Spleen (tissue), 11 donors: Measurements from ENCODE around the gene HSPB2. TPM values are rescaled to one million over a fixed set of nuclear protein-coding genes. Genes with fewer than 3 reads are reported as not detected.

Experiments
- DNase-seq: peaks from one replicate; pipeline ENCODE4 v3.0.0-alpha.2; 2020
- H3K27ac ChIP-seq, 8 donors: fragments of 200-600 bp; sonication (generic) in 7 of 8; 1 replicate in 4 of 8; 2 replicates in 4 of 8; pipeline versions ENCODE4 v1.5.0 to v1.8.0; 2016 to 2021; ENCODE audit warnings: inconsistent platforms in 4 of 8, mild to moderate bottlenecking in 4 of 8, moderate library complexity in 1 of 8
- H3K27me3 ChIP-seq, 7 donors: fragments of 200-600 bp; sonication (generic) in 6 of 7; replicated peaks in 1 of 7; 1 replicate in 4 of 7; 2 replicates in 3 of 7; pipeline versions ENCODE4 v1.5.0 to v1.8.0; 2016 to 2021; ENCODE audit warnings: inconsistent platforms in 3 of 7, mild to moderate bottlenecking in 1 of 7
- H3K36me3 ChIP-seq, 6 donors: fragments of 200-600 bp; sonication (generic) in 5 of 6; 1 replicate in 4 of 6; 2 replicates in 2 of 6; pipeline versions ENCODE4 v1.5.0 to v1.8.0; 2016 to 2021; ENCODE audit warnings: inconsistent platforms in 2 of 6
- H3K4me1 ChIP-seq, 6 donors: fragments of 200-600 bp; sonication (generic) in 5 of 6; 1 replicate in 3 of 6; 2 replicates in 3 of 6; pipeline versions ENCODE4 v1.5.0 to v1.8.0; 2016 to 2021; ENCODE audit warnings: inconsistent platforms in 3 of 6
- H3K4me3 ChIP-seq, 8 donors: fragments of 200-600 bp; sonication (generic) in 7 of 8; 1 replicate in 4 of 8; 2 replicates in 4 of 8; pipeline versions ENCODE4 v1.5.0 to v1.8.0; 2016 to 2021; ENCODE audit warnings: inconsistent platforms in 4 of 8, mild to moderate bottlenecking in 4 of 8, moderate library complexity in 2 of 8
- H3K9me3 ChIP-seq, 8 donors: fragments of 200-600 bp; sonication (generic) in 7 of 8; 1 replicate in 4 of 8; 2 replicates in 4 of 8; pipeline versions ENCODE4 v1.5.0 to v1.8.0; 2016 to 2021; ENCODE audit warnings: inconsistent platforms in 4 of 8
- POLR2A ChIP-seq, 3 donors: fragments of 450-650 bp; IDR thresholded peaks; one replicate each; pipeline ENCODE4 v1.5.1; 2017; ENCODE audit warnings: antibody characterized with exemption in 3 of 3, mild to moderate bottlenecking in 1 of 3
- POLR2AphosphoS5 ChIP-seq, 3 donors: sonication (generic); formaldehyde crosslinking; IDR thresholded peaks; one replicate each; pipeline ENCODE4 v1.5.1; 2017; ENCODE audit warnings: antibody characterized with exemption in 3 of 3
- WGBS, 5 donors: extraction: QIAGEN DNeasy Blood & Tissue Kit in 3 of 5; methylation state at CpG; one replicate each; pipeline versions ENCODE4 v1.1.5 to v1.1.7; 2013 to 2018; 5-methylcytosine and 5-hydroxymethylcytosine counted together
- intact Hi-C: fragments of 100-400 bp; cut with DNase I; formaldehyde crosslinking; loops from one replicate; pipeline ENCODE4 v1.15.0; 2023; ENCODE audit warnings: low total_unique reads
- polyA plus RNA-seq, 3 donors: library from polyadenylated mRNA; stranded (reverse); fragments of 200-250 nt; gene quantifications; one replicate each; pipeline ENCODE4 v1.2.1, GENCODE V29; 2013
- total RNA-seq, 7 donors: library from RNA; depleted of rRNA in 3 of 7; stranded (reverse); fragments of >200 nt in 3 of 7; fragmentation: NEBNext Ultra II Directional in 4 of 7; extraction: Animal tissue kit (Norgen Biotek cat#: 25700) in 4 of 7; gene quantifications; one replicate each; pipeline versions ENCODE4 v1.1.0 to v1.2.1, GENCODE V29; 2016 to 2021
- TF ChIP-seq, protein P1 (sequence below), 11 experiments: fragments of 200-600 bp in 7 of 11; fragments of 450-650 bp in 4 of 11; sonication (generic) in 4 of 11; IDR thresholded peaks in 8 of 11; conservative IDR thresholded peaks in 3 of 11; 1 replicate in 7 of 11; 2 replicates in 4 of 11; pipeline versions ENCODE4 v1.4.0 to v1.8.0; 2016 to 2021; ENCODE audit warnings: antibody characterized with exemption in 11 of 11, inconsistent platforms in 4 of 11, mild to moderate bottlenecking in 1 of 11
- donor health status: healthy with polysubstance abuse.
- donor health status: DM: no; HTN: no; CAD: no; lungs with moderate emphysema.
- donor health status: DM: no; HTN: no; CAD: no.
- donor health status: Bipolar disorder and iron deficiency.
- donor health status: healthy.
- donor health status: DM: no; HTN: no; CAD: no.
- donor health status: DM: yes; HTN: yes; CAD: no.

Gene HSPB2
- total and polyA plus RNA-seq, 10 donors: 0.60 to 6.0 (median 1.8) TPM; not detected in 2

DNA sequence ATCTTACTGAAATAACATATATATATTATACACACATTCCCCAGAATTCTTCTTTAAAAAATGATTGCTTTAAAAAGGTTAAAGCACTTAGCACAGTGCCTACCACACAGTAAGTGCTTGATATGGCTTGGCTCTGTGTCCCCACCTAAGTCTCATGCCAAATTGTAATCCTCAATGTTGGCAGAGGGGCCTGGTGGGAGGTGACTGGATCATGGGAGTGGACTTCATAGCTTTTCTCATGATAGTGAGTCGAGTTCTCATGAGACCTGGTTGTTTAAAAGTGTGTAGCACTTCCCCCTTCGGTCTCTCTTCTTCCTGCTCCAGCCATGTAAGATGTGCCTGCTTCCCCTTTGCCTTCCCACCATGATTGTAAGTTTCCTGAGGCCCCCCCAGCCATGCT is 7.1 kb upstream of the HSPB2 start:
- no peak for TF ChIP-seq POLR2A (IDR thresholded peaks at IDR 0.05)
- TF ChIP-seq POLR2AphosphoS5 (IDR thresholded peaks at IDR 0.05): no peak
- TF ChIP-seq, protein P1, sequence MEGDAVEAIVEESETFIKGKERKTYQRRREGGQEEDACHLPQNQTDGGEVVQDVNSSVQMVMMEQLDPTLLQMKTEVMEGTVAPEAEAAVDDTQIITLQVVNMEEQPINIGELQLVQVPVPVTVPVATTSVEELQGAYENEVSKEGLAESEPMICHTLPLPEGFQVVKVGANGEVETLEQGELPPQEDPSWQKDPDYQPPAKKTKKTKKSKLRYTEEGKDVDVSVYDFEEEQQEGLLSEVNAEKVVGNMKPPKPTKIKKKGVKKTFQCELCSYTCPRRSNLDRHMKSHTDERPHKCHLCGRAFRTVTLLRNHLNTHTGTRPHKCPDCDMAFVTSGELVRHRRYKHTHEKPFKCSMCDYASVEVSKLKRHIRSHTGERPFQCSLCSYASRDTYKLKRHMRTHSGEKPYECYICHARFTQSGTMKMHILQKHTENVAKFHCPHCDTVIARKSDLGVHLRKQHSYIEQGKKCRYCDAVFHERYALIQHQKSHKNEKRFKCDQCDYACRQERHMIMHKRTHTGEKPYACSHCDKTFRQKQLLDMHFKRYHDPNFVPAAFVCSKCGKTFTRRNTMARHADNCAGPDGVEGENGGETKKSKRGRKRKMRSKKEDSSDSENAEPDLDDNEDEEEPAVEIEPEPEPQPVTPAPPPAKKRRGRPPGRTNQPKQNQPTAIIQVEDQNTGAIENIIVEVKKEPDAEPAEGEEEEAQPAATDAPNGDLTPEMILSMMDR (IDR thresholded peaks at IDR 0.05 in 8 of 11, conservative IDR thresholded peaks at IDR 0.05 in 3 of 11): no peak
- 19 to 53% (median 32%) methylated on average over 2 of the region's 2 CpGs for WGBS, 5 donors
- H3K27ac ChIP-seq: no peak overlapping the region

DNA sequence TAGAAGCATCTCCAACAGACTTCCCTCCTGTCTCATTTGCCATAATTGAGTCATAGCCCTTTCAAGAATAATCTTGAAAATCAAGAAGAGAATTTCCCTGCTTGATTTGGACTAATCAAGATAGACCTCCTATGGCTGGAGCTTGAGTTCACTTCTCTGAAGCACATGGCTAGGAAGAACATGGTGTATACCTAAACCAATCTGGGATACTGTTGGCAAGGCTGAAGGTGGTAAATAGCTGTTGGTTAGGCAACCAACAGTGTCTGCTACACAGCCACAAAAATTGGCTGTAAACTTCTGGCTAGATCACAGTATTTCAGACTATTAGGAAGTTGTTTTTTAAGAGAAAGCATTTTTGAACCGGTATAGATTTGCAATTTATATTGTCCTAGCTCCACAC is 5.9 kb upstream of the HSPB2 start:
- H3K4me3 ChIP-seq: no peak overlapping the region
- peaks cover 0 to 5% (median 0%) of the 10 kb centered on the region in 8 donors for H3K9me3 ChIP-seq
- 75 to 90% (median 82%) methylated on average over 1 of the region's 1 CpG for WGBS, 5 donors
- no peak for DNase-seq
- no peaks in the 10 kb centered on the region for H3K4me1 ChIP-seq
- intact Hi-C loops: no loop called here
- no peak overlapping the region for H3K27ac ChIP-seq
- no peak for TF ChIP-seq POLR2A (IDR thresholded peaks at IDR 0.05)
- no peaks in the 10 kb centered on the region for H3K36me3 ChIP-seq
- peaks cover 0 to 14% (median 1%) of the 10 kb centered on the region in 7 donors for H3K27me3 ChIP-seq

More for the DNA sequence above, 7.1 kb upstream of the HSPB2 start:
- DNase-seq: no peak
- no peaks in the 10 kb centered on the region for H3K36me3 ChIP-seq
- H3K27me3 ChIP-seq: peaks cover 0 to 8% (median 0%) of the 10 kb centered on the region in 7 donors
- peaks cover 0 to 5% (median 0%) of the 10 kb centered on the region in 8 donors for H3K9me3 ChIP-seq
- intact Hi-C loops: no loop called here
- no peak overlapping the region for H3K4me3 ChIP-seq
- H3K4me1 ChIP-seq: no peaks in the 10 kb centered on the region

- peak overlapping the region in 4 of 8 donors; percentile 15 to 85 (median 48) for H3K27ac ChIP-seq
- H3K27me3 ChIP-seq: peaks cover 0 to 35% (median 22%) of the 10 kb centered on the region in 7 donors
- no peaks in the 10 kb centered on the region for H3K4me1 ChIP-seq
- 78 to 89% (median 87%) methylated on average over 5 of the region's 5 CpGs for WGBS, 5 donors
- peak overlapping the region in 1 of 8 donors; percentile 3 for H3K4me3 ChIP-seq
- intact Hi-C loops: no loop called here
- TF ChIP-seq POLR2A (IDR thresholded peaks at IDR 0.05): no peak
- TF ChIP-seq POLR2AphosphoS5 (IDR thresholded peaks at IDR 0.05): no peak
- TF ChIP-seq, protein P1 (IDR thresholded peaks at IDR 0.05 in 8 of 11, conservative IDR thresholded peaks at IDR 0.05 in 3 of 11): no peak
- H3K9me3 ChIP-seq: peaks cover 0 to 5% (median 0%) of the 10 kb centered on the region in 8 donors
- no peak for DNase-seq
- H3K36me3 ChIP-seq: no peaks in the 10 kb centered on the region
These were observed 3.8 kb upstream of the HSPB2 start for GRCh38 chr11:111908639-111909305.

- Histone ChIP-seq H3K27me3 (peaks cover 0 to 40% (median 25%) of the 10 kb centered on the region in 7 donors), H3K4me3 (peak overlapping the region in 2 of 8 donors; percentile 42 to 62)
- WGBS, 5 donors: 68 to 85% (median 79%) methylated on average over 5 of the region's 5 CpGs
These were observed 3.2 kb upstream of the HSPB2 start for GRCh38 chr11:111909378-111909777.

More at GRCh38 chr11:111909378-111909777, 3.2 kb upstream of the HSPB2 start:
- Histone ChIP-seq H3K27ac (peak overlapping the region in 4 of 8 donors; percentile 80 to 85 (median 81)), H3K4me1 (no peaks in the 10 kb centered on the region), H3K36me3 (no peaks in the 10 kb centered on the region), H3K9me3 (peaks cover 0 to 5% (median 0%) of the 10 kb centered on the region in 8 donors)
- intact Hi-C loops: no loop called here
- no peak for DNase-seq
- peak in 1 of 3 donors; percentile 37 for TF ChIP-seq POLR2AphosphoS5 (IDR thresholded peaks at IDR 0.05)
- TF ChIP-seq, protein P1 (IDR thresholded peaks at IDR 0.05 in 8 of 11, conservative IDR thresholded peaks at IDR 0.05 in 3 of 11): no peak
